Fibroblast of peridontal ligament (primary cell): ENCODE results near the gene OSBPL6.
"Not testable (repeated sequence)": the region's sequence is repeated elsewhere in the genome, so short reads cannot be mapped to it uniquely, and the experiment has no call there.

ENCODE experiments used
- DNase-seq: peaks from one replicate; pipeline ENCODE4 v3.0.0-alpha.2; 2010; ENCODE audit errors: extremely low read depth

The OSBPL6 gene

GRCh38 chr2:178350051-178350450 lies 155.7 kb downstream of the OSBPL6 start:
- DNase-seq, result no peak

- not testable (repeated sequence) for DNase-seq
Measured at GRCh38 chr2:178357704-178358103, 163.4 kb downstream of the OSBPL6 start.

GRCh38 chr2:178359192-178359912 lies 165.0 kb downstream of the OSBPL6 start:
- no peak for DNase-seq

- DNase-seq, result no peak
Measured at GRCh38 chr2:178361588-178361987, 167.3 kb downstream of the OSBPL6 start.

- DNase-seq, result no peak
Measured at GRCh38 chr2:178363252-178363651, 168.9 kb downstream of the OSBPL6 start.

- DNase-seq, result no peak
Measured at GRCh38 chr2:178365116-178365515, 170.8 kb downstream of the OSBPL6 start.

GRCh38 chr2:178366412-178366811 lies 172.1 kb downstream of the OSBPL6 start:
- no peak for DNase-seq

GRCh38 chr2:178367344-178367743 lies 173.0 kb downstream of the OSBPL6 start:
- DNase-seq, result no peak

GRCh38 chr2:178374865-178375264 lies 180.6 kb downstream of the OSBPL6 start:
- no peak for DNase-seq

- no peak for DNase-seq
Measured at GRCh38 chr2:178377046-178377445, 182.7 kb downstream of the OSBPL6 start.

- DNase-seq, result no peak
Measured at GRCh38 chr2:178379162-178380004, 185.1 kb downstream of the OSBPL6 start.

GRCh38 chr2:178380763-178381162 lies 186.5 kb downstream of the OSBPL6 start:
- no peak for DNase-seq

- no peak for DNase-seq
Measured at GRCh38 chr2:178383718-178384117, 189.4 kb downstream of the OSBPL6 start.

GRCh38 chr2:178385595-178386148 lies 191.4 kb downstream of the OSBPL6 start:
- DNase-seq, result no peak

GRCh38 chr2:178386986-178387597 lies 192.8 kb downstream of the OSBPL6 start:
- peak; percentile 25 for DNase-seq

- DNase-seq, result no peak
Measured at GRCh38 chr2:178388287-178388686, 194.0 kb downstream of the OSBPL6 start.

GRCh38 chr2:178391701-178392100 lies 197.4 kb downstream of the OSBPL6 start:
- DNase-seq, result no peak

- peak; percentile 59 for DNase-seq
Measured at GRCh38 chr2:178392215-178392614, 197.9 kb downstream of the OSBPL6 start.

- DNase-seq, result no peak
Measured at GRCh38 chr2:178394859-178395258, 200.5 kb downstream of the OSBPL6 start.

- no peak for DNase-seq
Measured at GRCh38 chr2:178395295-178395694, 201.0 kb downstream of the OSBPL6 start.

- DNase-seq, result no peak
Measured at GRCh38 chr2:178395941-178396570, 201.7 kb downstream of the OSBPL6 start.
